Bronchial epithelial cell (primary cell): ENCODE results near the gene CX3CL1. TPM values are rescaled to one million over a fixed set of nuclear protein-coding genes. Genes with fewer than 3 reads are reported as not detected.

Experiments used
- DNase-seq: peaks from one replicate; pipeline ENCODE4 v3.0.0-alpha.2; 2010; ENCODE audit warnings: low read depth
- FAIRE-seq: peaks from 2 replicates; lab custom pipeline; 2011; peaks lifted over from hg19 to GRCh38; lab: Jason Lieb, UNC
- H3K27me3 ChIP-seq: 2 replicates; pipeline ENCODE4 v1.5.1; 2011; ENCODE audit warnings: low read length; ENCODE audit not compliant: control insufficient read depth, insufficient read depth
- H3K36me3 ChIP-seq: 2 replicates; pipeline ENCODE4 v1.5.1; 2011; ENCODE audit warnings: low read length; ENCODE audit not compliant: control insufficient read depth, insufficient read depth
- H3K4me3 ChIP-seq: 2 replicates; pipeline ENCODE4 v1.5.1; 2011; ENCODE audit warnings: mild to moderate bottlenecking, low read depth, low read length, control low read depth
- CTCF ChIP-seq: IDR thresholded peaks from 2 replicates; pipeline ENCODE4 v1.5.1; 2011; ENCODE audit warnings: mild to moderate bottlenecking, moderate library complexity, low read length, control low read depth, inconsistent platforms; ENCODE audit not compliant: insufficient read depth, severe bottlenecking
- total RNA-seq: library from RNA; depleted of rRNA; stranded (reverse); fragments of >200 nt; gene quantifications from 2 replicates; pipeline ENCODE4 v1.2.1, GENCODE V29; 2014

Gene CX3CL1
- total RNA-seq, 1 donor from 2014 or later: not detected

GRCh38 chr16:57426356-57426755, 54.1 kb downstream of the CX3CL1 start:
- H3K4me3 ChIP-seq: no peak overlapping the region
- TF ChIP-seq CTCF: no peak

GRCh38 chr16:57427307-57427706, 55.0 kb downstream of the CX3CL1 start:
- peaks cover 17% of the 10 kb centered on the region for H3K36me3 ChIP-seq
- no peak overlapping the region for H3K4me3 ChIP-seq
- no peak for TF ChIP-seq CTCF
- no peak for FAIRE-seq
- no peaks in the 10 kb centered on the region for H3K27me3 ChIP-seq
- DNase-seq: no peak

More at GRCh38 chr16:57426356-57426755, 54.1 kb downstream of the CX3CL1 start:
- DNase-seq (no peak), FAIRE-seq (no peak)
- Histone ChIP-seq H3K27me3 (no peaks in the 10 kb centered on the region), H3K36me3 (peaks cover 14% of the 10 kb centered on the region)

GRCh38 chr16:57427824-57428223, 55.5 kb downstream of the CX3CL1 start:
- no peak for TF ChIP-seq CTCF
- H3K36me3 ChIP-seq: peaks cover 18% of the 10 kb centered on the region
- DNase-seq: no peak
- FAIRE-seq: no peak
- no peaks in the 10 kb centered on the region for H3K27me3 ChIP-seq
- H3K4me3 ChIP-seq: no peak overlapping the region

- H3K27me3 ChIP-seq: no peaks in the 10 kb centered on the region
- H3K36me3 ChIP-seq: peaks cover 30% of the 10 kb centered on the region
- TF ChIP-seq CTCF: no peak
- H3K4me3 ChIP-seq: no peak overlapping the region
- DNase-seq (no peak), FAIRE-seq (no peak)
Observed at GRCh38 chr16:57430955-57431354, 58.7 kb downstream of the CX3CL1 start.

- TF ChIP-seq CTCF: no peak
- Histone ChIP-seq H3K4me3 (no peak overlapping the region), H3K27me3 (no peaks in the 10 kb centered on the region), H3K36me3 (peaks cover 30% of the 10 kb centered on the region)
- DNase-seq (no peak), FAIRE-seq (no peak)
Observed at GRCh38 chr16:57432505-57432904, 60.2 kb downstream of the CX3CL1 start.

- H3K36me3 ChIP-seq: peaks cover 30% of the 10 kb centered on the region
- no peak overlapping the region for H3K4me3 ChIP-seq
- TF ChIP-seq CTCF: no peak
- no peaks in the 10 kb centered on the region for H3K27me3 ChIP-seq
- no peak for DNase-seq
- no peak for FAIRE-seq
Observed at GRCh38 chr16:57432989-57433388, 60.7 kb downstream of the CX3CL1 start.
